IMR-90 (cell line): ENCODE results near the gene ADM5. TPM values are rescaled to one million over a fixed set of nuclear protein-coding genes. Genes with fewer than 3 reads are reported as not detected.

Source experiments
- ATAC-seq: fragments of 200-7000 bp; cut with Tn5 transposase; 2 replicates; pipeline ENCODE4 v1.9.1; 2020; ENCODE audit warnings: low read depth, mild to moderate bottlenecking, moderate library complexity
- BruUV-seq: library from RNA; stranded (reverse); fragments of 400-500 nt; replicated peaks from 2 replicates; lab custom pipeline; 2021; lab: Mats Ljungman, UMichigan
- CTCF ChIA-PET: fragments of 300-600 bp; formaldehyde crosslinking; extraction: SDS; loops from one replicate; lab custom pipeline; 2021; ENCODE audit warnings: antibody characterized with exemption; lab: Yijun Ruan, JAX
- POLR2A ChIA-PET: fragments of 300-600 bp; sonication (Branson Sonifier 250); formaldehyde crosslinking; loops from one replicate; lab custom pipeline; 2022; ENCODE audit warnings: antibody characterized with exemption; ENCODE audit not compliant: unreplicated experiment; lab: Charles Lee
- DNase-seq: peaks from one replicate; pipeline ENCODE4 v3.0.0; 2013
- H2AFZ ChIP-seq: replicated peaks from 2 replicates; pipeline ENCODE3; 2013; ENCODE audit warnings: low read length, mild to moderate bottlenecking; ENCODE audit not compliant: poor library complexity
- H2AK5ac ChIP-seq: 2 replicates; pipeline ENCODE4 v1.6.1; 2013; ENCODE audit warnings: low read depth, low read length, inconsistent platforms
- H2AK9ac ChIP-seq: replicated peaks from 2 replicates; pipeline ENCODE3; 2013; ENCODE audit warnings: mild to moderate bottlenecking, low read depth, low read length, moderate library complexity; ENCODE audit not compliant: poor library complexity
- H2BK120ac ChIP-seq: 2 replicates; pipeline ENCODE4 v1.6.1; 2013; ENCODE audit warnings: low read depth, low read length, inconsistent platforms
- H2BK15ac ChIP-seq: 3 replicates; pipeline ENCODE4 v1.6.1; 2013; ENCODE audit warnings: low read depth, low read length, inconsistent platforms
- H2BK20ac ChIP-seq: 2 replicates; pipeline ENCODE4 v1.6.1; 2013; ENCODE audit warnings: low read depth, mild to moderate bottlenecking, inconsistent platforms, low read length, moderate library complexity
- H2BK5ac ChIP-seq: 2 replicates; pipeline ENCODE4 v1.6.1; 2013; ENCODE audit warnings: mild to moderate bottlenecking, low read depth, low read length, inconsistent platforms; ENCODE audit not compliant: poor library complexity, severe bottlenecking
- H3K14ac ChIP-seq: replicated peaks from 2 replicates; pipeline ENCODE4 v1.6.1; 2013; ENCODE audit warnings: low read depth, low read length, inconsistent platforms
- H3K18ac ChIP-seq: 2 replicates; pipeline ENCODE4 v1.6.1; 2013; ENCODE audit warnings: low read depth, low read length, control low read depth
- H3K23ac ChIP-seq: 2 replicates; pipeline ENCODE4 v1.6.1; 2013; ENCODE audit warnings: low read depth, low read length, inconsistent platforms
- H3K27ac ChIP-seq: 2 replicates; pipeline ENCODE4 v1.5.1; 2013; ENCODE audit warnings: mild to moderate bottlenecking, control low read depth, low read length; ENCODE audit not compliant: insufficient read depth
- H3K27me3 ChIP-seq: 2 replicates; pipeline ENCODE4 v1.6.1; 2013; ENCODE audit warnings: low read length; ENCODE audit not compliant: control insufficient read depth, insufficient read depth
- H3K36me3 ChIP-seq: 2 replicates; pipeline ENCODE4 v1.6.1; 2013; ENCODE audit warnings: low read length, mixed read lengths; ENCODE audit not compliant: control insufficient read depth, insufficient read depth
- H3K4ac ChIP-seq: 2 replicates; pipeline ENCODE4 v1.6.1; 2013; ENCODE audit warnings: low read depth, low read length, inconsistent platforms
- H3K4me1 ChIP-seq: 2 replicates; pipeline ENCODE4 v1.6.1; 2013; ENCODE audit warnings: low read length, mixed read lengths; ENCODE audit not compliant: control insufficient read depth, insufficient read depth
- H3K4me2 ChIP-seq: 2 replicates; pipeline ENCODE4 v1.6.1; 2013; ENCODE audit warnings: low read depth, mild to moderate bottlenecking, control low read depth, low read length, moderate library complexity
- H3K4me3 ChIP-seq: 2 replicates; pipeline ENCODE4 v1.5.1; 2013; ENCODE audit warnings: low read depth, mild to moderate bottlenecking, control low read depth, low read length, moderate library complexity; ENCODE audit not compliant: insufficient read depth
- H3K56ac ChIP-seq: 2 replicates; pipeline ENCODE4 v1.6.1; 2013; ENCODE audit warnings: low read length, inconsistent platforms; ENCODE audit not compliant: insufficient read depth; ENCODE audit errors: extremely low read depth
- H3K79me1 ChIP-seq, 2 experiments: 2 replicates each; pipeline ENCODE4 v1.6.1; 2013; ENCODE audit warnings: low read length in 2 of 2, inconsistent platforms in 1 of 2, low read depth in 1 of 2
- H3K9ac ChIP-seq: 2 replicates; pipeline ENCODE4 v1.6.1; 2013; ENCODE audit warnings: low read depth, low read length, control low read depth
- H3K9me1 ChIP-seq: 2 replicates; pipeline ENCODE4 v1.6.1; 2013; ENCODE audit warnings: low read length, inconsistent platforms; ENCODE audit not compliant: insufficient read depth
- H3K9me3 ChIP-seq: 2 replicates; pipeline ENCODE4 v1.6.1; 2013; ENCODE audit warnings: low read length; ENCODE audit not compliant: control insufficient read depth, insufficient read depth
- H4K20me1 ChIP-seq: 2 replicates; pipeline ENCODE4 v1.6.1; 2013; ENCODE audit warnings: low read length, inconsistent platforms; ENCODE audit not compliant: insufficient read depth
- H4K5ac ChIP-seq: 2 replicates; pipeline ENCODE4 v1.6.1; 2013; ENCODE audit warnings: mild to moderate bottlenecking, low read depth, low read length, control low read depth
- H4K8ac ChIP-seq, 2 experiments: 2 replicates each; pipeline ENCODE4 v1.6.1; 2013; ENCODE audit warnings: low read depth in 2 of 2, low read length in 2 of 2, control low read depth in 1 of 2, inconsistent platforms in 1 of 2
- H4K91ac ChIP-seq: 2 replicates; pipeline ENCODE4 v1.6.1; 2013; ENCODE audit warnings: low read depth, low read length, inconsistent platforms; ENCODE audit not compliant: insufficient read depth
- BHLHE40 ChIP-seq: fragments of 150-350 bp; IDR thresholded peaks from 2 replicates; pipeline ENCODE4 v1.6.1; 2016; ENCODE audit warnings: mild to moderate bottlenecking, low read depth, low read length
- CHD1 ChIP-seq: IDR thresholded peaks from 2 replicates; pipeline ENCODE4 v1.6.1; 2012; ENCODE audit warnings: low read depth, low read length, improper control_type of control experiment
- CTCF ChIP-seq: conservative IDR thresholded peaks from 2 replicates; pipeline ENCODE4 v1.5.1; 2012; ENCODE audit warnings: mild to moderate bottlenecking, low read depth, low read length, improper control_type of control experiment
- ELK1 ChIP-seq: fragments of 150-350 bp; IDR thresholded peaks from 2 replicates; pipeline ENCODE4 v1.6.1; 2016; ENCODE audit warnings: low read depth, mild to moderate bottlenecking, low read length, moderate library complexity, borderline replicate concordance
- MAFK ChIP-seq: IDR thresholded peaks from 2 replicates; pipeline ENCODE4 v1.6.1; 2012; ENCODE audit warnings: low read depth, low read length, improper control_type of control experiment
- MAZ ChIP-seq: IDR thresholded peaks from 2 replicates; pipeline ENCODE4 v1.6.1; 2012; ENCODE audit warnings: low read depth, mild to moderate bottlenecking, low read length, improper control_type of control experiment, moderate library complexity, borderline replicate concordance
- MXI1 ChIP-seq: IDR thresholded peaks from 2 replicates; pipeline ENCODE4 v1.6.1; 2012; ENCODE audit warnings: low read depth, mild to moderate bottlenecking, low read length, moderate library complexity, borderline replicate concordance
- NFE2L2 ChIP-seq: fragments of 150-350 bp; IDR thresholded peaks from 2 replicates; pipeline ENCODE4 v1.6.1; 2016; ENCODE audit warnings: low read depth, mild to moderate bottlenecking, low read length
- POLR2A ChIP-seq: IDR thresholded peaks from 2 replicates; pipeline ENCODE4 v1.6.1; 2012; ENCODE audit warnings: mild to moderate bottlenecking, low read depth, low read length
- RAD21 ChIP-seq: IDR thresholded peaks from 2 replicates; pipeline ENCODE4 v1.6.1; 2012; ENCODE audit warnings: low read length, improper control_type of control experiment
- RCOR1 ChIP-seq: IDR thresholded peaks from 2 replicates; pipeline ENCODE4 v1.6.1; 2012; ENCODE audit warnings: mild to moderate bottlenecking, low read length, improper control_type of control experiment; ENCODE audit not compliant: insufficient replicate concordance
- RFX5 ChIP-seq: IDR thresholded peaks from 2 replicates; pipeline ENCODE4 v1.8.0; 2012; ENCODE audit warnings: low read depth, mild to moderate bottlenecking, low read length, moderate library complexity
- SMC3 ChIP-seq: fragments of 150-350 bp; IDR thresholded peaks from 2 replicates; pipeline ENCODE4 v1.6.1; 2016; ENCODE audit warnings: low read depth, mild to moderate bottlenecking, antibody characterized with exemption, low read length, moderate library complexity
- USF2 ChIP-seq: fragments of 150-350 bp; IDR thresholded peaks from 2 replicates; pipeline ENCODE4 v1.6.1; 2017; ENCODE audit warnings: mild to moderate bottlenecking, antibody characterized with exemption, low read length, low read depth
- WGBS, 2 experiments: methylation state at CpG; one replicate each; pipeline versions ENCODE4 v1.1.5 to v1.1.7; 2013; ENCODE audit warnings: missing lambda C conversion rate in 2 of 2; ENCODE audit not compliant: insufficient read length in 1 of 2; ENCODE audit errors: extremely low coverage in 2 of 2; 5-methylcytosine and 5-hydroxymethylcytosine counted together
- dilution Hi-C: fragments of 300-500 bp; cut with HindIII; formaldehyde crosslinking; loops from one replicate; pipeline ENCODE4 v1.14.3; 2018; ENCODE audit warnings: low sequenced_read_pairs; ENCODE audit not compliant: unreplicated experiment
- in situ Hi-C: fragments of 300-500 bp; cut with MboI; formaldehyde crosslinking; loops from 3 replicates; pipeline ENCODE4 v1.14.3; 2019; ENCODE audit warnings: low sequenced_read_pairs, inconsistent platforms, mixed read lengths
- intact Hi-C: fragments of 100-400 bp; cut with micrococcal nuclease; formaldehyde crosslinking; loops from 2 replicates; pipeline ENCODE4 v1.10.0; 2022
- polyA plus RNA-seq, 3 experiments: library from polyadenylated mRNA; depleted of rRNA; stranded (reverse); fragments of >200 nt; gene quantifications; 2 replicates each; pipeline ENCODE4 v1.2.3, GENCODE V29; 2012; ENCODE audit warnings: low replicate concordance in 1 of 3
- total RNA-seq: library from RNA; depleted of rRNA; stranded (reverse); fragments of >200 nt; gene quantifications from 2 replicates; pipeline ENCODE4 v1.2.3, GENCODE V29; 2012

Gene ADM5
- total and polyA plus RNA-seq, 2 of the 4 experiments (the other 2 are of a cell fraction): 0.18 to 0.99 TPM

- no peak for TF ChIP-seq CTCF
- TF ChIP-seq NFE2L2: no peak
- no peak for TF ChIP-seq BHLHE40
Measured at GRCh38 chr19:49730166-49730565, 40.8 kb downstream of the ADM5 start (continued).

- Histone ChIP-seq H3K9me1 (no peaks in the 10 kb centered on the region), H3K4me3 (no peak overlapping the region), H2BK5ac (no peak overlapping the region), H3K4me2 (no peak overlapping the region), H2AK5ac (no peak overlapping the region), H3K56ac (no peak overlapping the region), H3K9ac (no peak overlapping the region), H3K4ac (no peak overlapping the region), H2AFZ (no peak overlapping the region), H3K27me3 (no peaks in the 10 kb centered on the region; the same call in 1 of the 2 replicates), H2BK120ac (no peak overlapping the region), H3K9me3 (no peaks in the 10 kb centered on the region), H3K14ac (no peak overlapping the region), H3K4me1 (no peaks in the 10 kb centered on the region), H3K23ac (no peak overlapping the region), H4K5ac (no peak overlapping the region), H2BK20ac (no peak overlapping the region), H3K36me3 (no peaks in the 10 kb centered on the region), H2BK15ac (no peak overlapping the region), H3K18ac (no peak overlapping the region), H4K20me1 (no peaks in the 10 kb centered on the region), H4K91ac (no peak overlapping the region), H2AK9ac (no peak overlapping the region), H4K8ac (no peak overlapping the region), H3K79me1 (no peaks in the 10 kb centered on the region), H3K27ac (no peak overlapping the region)
- BruUV-seq: no TSS peak
- no CpG with 5 or more reads among the region's 4 CpGs for WGBS, 2 experiments
- ChIA-PET CTCF (no interaction called here), POLR2A (no interaction called here)
- dilution Hi-C loops: no loop called here
- intact Hi-C loops: no loop called here
- DNase-seq (no peak), ATAC-seq (no peak)
- in situ Hi-C loops: no loop called here
- TF ChIP-seq ELK1 (no peak), RCOR1 (no peak), USF2 (no peak), MAFK (no peak), RAD21 (no peak), MAZ (no peak), SMC3 (no peak), RFX5 (no peak), POLR2A (no peak), MXI1 (no peak), CHD1 (no peak), NFE2L2 (no peak)
Measured at GRCh38 chr19:49738268-49738667, 48.9 kb downstream of the ADM5 start.
